ENCODE data around the gene ADAMTSL3. TPM values are rescaled to one million over a fixed set of nuclear protein-coding genes. Genes with fewer than 3 reads are reported as not detected.

ADAMTSL3 gene
- total RNA-seq, 2 donors from 2014 or later = not detected

GRCh38 chr15:83970295-83970890 is 316.5 kb downstream of the ADAMTSL3 start:
- no peak for ATAC-seq

DNA sequence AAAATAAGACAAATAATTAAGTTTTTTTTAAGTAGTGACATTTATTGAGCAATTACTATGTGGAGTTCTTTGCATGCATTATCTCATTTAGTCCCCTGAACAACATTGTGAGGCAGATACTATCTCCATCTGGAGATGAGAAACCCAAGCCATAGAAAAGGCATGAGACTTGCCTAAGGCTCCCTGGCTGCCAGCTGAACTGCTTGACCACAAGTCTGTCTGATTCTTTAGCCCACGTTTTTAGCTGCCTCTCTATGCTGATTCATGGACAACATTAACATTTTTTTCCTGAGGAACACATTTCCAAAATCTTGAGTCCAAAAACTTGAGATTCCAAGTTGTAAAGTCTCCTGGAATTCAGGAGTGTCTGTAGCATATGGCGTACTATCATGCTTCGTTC is 318.1 kb downstream of the ADAMTSL3 start:
- Mint-ChIP-seq H3K27ac (no peak overlapping the region), H3K36me3 (no peaks in the 10 kb centered on the region), H3K9me3 (peaks cover 4 to 6% of the 10 kb centered on the region in 2 donors)
- no peak for DNase-seq (ENCODE audit: low spot score in 2 of 2)
- no peak for ATAC-seq

More at GRCh38 chr15:83970295-83970890, 316.5 kb downstream of the ADAMTSL3 start:
- H3K9me3 Mint-ChIP-seq = peaks cover 8% of the 10 kb centered on the region in 2 donors
- DNase-seq (ENCODE audit: low spot score in 2 of 2) = no peak
- no peak overlapping the region for H3K27ac Mint-ChIP-seq
- peaks cover 6 to 8% of the 10 kb centered on the region in 2 donors for H3K36me3 Mint-ChIP-seq

DNA sequence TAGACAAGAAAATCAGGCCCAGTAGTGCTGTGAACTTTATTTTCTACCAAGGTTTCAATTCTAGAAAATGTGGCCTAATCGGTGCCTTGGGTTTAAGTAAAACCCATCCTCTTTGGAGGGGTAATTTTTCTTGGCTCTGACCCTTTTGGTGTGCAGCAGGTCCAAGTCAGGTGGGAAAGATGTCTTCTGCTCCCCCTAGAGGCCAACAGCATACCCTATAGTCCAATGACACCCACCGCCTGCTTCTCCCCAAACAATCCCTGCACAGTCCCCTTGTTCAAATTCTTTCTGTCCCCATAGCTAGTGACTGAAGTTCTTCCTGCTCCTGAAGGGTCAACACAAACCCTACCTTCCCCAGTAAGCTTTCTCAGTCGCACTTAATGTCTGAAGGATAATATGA is 319.9 kb downstream of the ADAMTSL3 start:
- no peak overlapping the region for H3K27ac Mint-ChIP-seq
- peaks cover 4 to 6% of the 10 kb centered on the region in 2 donors for H3K9me3 Mint-ChIP-seq
- ATAC-seq (no peak), DNase-seq (ENCODE audit: low spot score in 2 of 2) (no peak)
- no peaks in the 10 kb centered on the region for H3K36me3 Mint-ChIP-seq

GRCh38 chr15:83977992-83978391 is 324.1 kb downstream of the ADAMTSL3 start:
- peak overlapping the region in 1 of 2 donors; percentile 15 for H3K27ac Mint-ChIP-seq
- H3K9me3 Mint-ChIP-seq = peaks cover 4 to 6% of the 10 kb centered on the region in 2 donors
- H3K36me3 Mint-ChIP-seq = no peaks in the 10 kb centered on the region
- ATAC-seq (no peak), DNase-seq (ENCODE audit: low spot score in 2 of 2) (no peak)

- DNase-seq (ENCODE audit: low spot score in 2 of 2) (no peak), ATAC-seq (no peak)
- no peak overlapping the region for H3K27ac Mint-ChIP-seq
- H3K9me3 Mint-ChIP-seq = peaks cover 4 to 6% of the 10 kb centered on the region in 2 donors
- H3K36me3 Mint-ChIP-seq = no peaks in the 10 kb centered on the region
Measured at GRCh38 chr15:83978588-83978987, 324.7 kb downstream of the ADAMTSL3 start.

DNA sequence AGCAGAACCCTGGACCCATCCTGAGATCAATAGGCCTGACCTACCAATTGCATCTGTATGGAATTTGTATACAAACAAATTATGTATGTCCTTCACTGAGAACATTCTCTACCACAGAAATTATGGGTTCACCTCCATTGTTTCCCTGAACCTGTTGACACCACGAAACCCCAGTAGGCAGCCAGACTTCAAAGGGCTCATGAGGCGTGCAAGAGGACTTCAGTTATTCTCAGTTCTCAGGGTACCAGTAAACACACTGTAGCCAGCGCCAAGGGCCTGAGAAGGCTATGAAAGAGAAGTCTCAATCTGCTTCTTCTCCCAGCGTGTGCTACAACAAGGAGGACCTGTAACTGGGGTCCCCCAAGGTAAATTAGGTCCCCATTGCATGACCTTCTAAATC is 326.7 kb downstream of the ADAMTSL3 start:
- Mint-ChIP-seq H3K27ac (no peak overlapping the region), H3K36me3 (no peaks in the 10 kb centered on the region), H3K9me3 (peaks cover 4 to 5% of the 10 kb centered on the region in 2 donors)
- DNase-seq (ENCODE audit: low spot score in 2 of 2) (no peak), ATAC-seq (no peak)

DNA sequence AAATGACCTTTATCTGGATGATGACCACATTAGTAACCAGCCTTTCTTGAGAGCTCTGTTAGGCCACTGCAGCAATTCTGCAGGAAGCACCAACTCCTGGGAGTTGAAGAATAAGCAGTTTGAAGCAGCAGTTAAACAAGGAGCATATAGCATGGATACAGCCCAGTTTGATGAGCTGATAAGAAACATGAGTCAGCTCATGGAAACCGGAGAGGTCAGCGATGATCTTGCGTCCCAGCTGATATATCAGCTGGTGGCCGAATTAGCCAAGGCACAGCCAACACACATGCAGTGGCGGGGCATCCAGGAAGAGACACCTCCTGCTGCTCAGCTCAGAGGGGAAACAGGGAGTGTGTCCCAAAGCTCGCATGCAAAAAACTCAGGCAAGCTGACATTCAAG is 328.8 kb downstream of the ADAMTSL3 start:
- DNase-seq (ENCODE audit: low spot score in 2 of 2) (no peak), ATAC-seq (no peak)
- Mint-ChIP-seq H3K9me3 (no peaks in the 10 kb centered on the region), H3K27ac (no peak overlapping the region), H3K36me3 (no peaks in the 10 kb centered on the region)

GRCh38 chr15:83983634-83984458 is 329.9 kb downstream of the ADAMTSL3 start:
- no peaks in the 10 kb centered on the region for H3K9me3 Mint-ChIP-seq
- no peak for ATAC-seq
- no peaks in the 10 kb centered on the region for H3K36me3 Mint-ChIP-seq
- DNase-seq (ENCODE audit: low spot score in 2 of 2) = no peak
- no peak overlapping the region for H3K27ac Mint-ChIP-seq

DNA sequence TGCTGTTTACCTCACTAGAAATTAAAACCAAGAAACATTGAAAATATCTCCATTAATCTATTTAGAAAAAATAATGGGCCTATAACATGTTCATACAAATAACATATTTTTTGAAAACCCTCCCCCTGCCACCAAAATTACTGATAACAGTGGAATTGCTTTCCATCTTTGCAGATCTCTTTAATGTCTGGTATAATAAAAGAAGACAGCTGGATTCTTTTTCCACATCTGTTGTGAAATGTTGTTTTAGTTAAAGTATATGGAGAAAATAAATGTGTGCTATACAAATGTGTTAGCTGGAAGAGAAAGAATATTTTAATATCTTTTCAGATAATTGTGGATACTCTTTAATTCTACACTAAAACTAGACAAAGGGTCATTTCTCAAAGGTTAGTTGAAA is 330.7 kb downstream of the ADAMTSL3 start:
- H3K36me3 Mint-ChIP-seq = no peaks in the 10 kb centered on the region
- no peaks in the 10 kb centered on the region for H3K9me3 Mint-ChIP-seq
- H3K27ac Mint-ChIP-seq = no peak overlapping the region
- no peak for ATAC-seq
- DNase-seq (ENCODE audit: low spot score in 2 of 2) = no peak

GRCh38 chr15:83991163-83991562 is 337.2 kb downstream of the ADAMTSL3 start:
- Mint-ChIP-seq H3K36me3 (no peaks in the 10 kb centered on the region), H3K9me3 (no peaks in the 10 kb centered on the region), H3K27ac (no peak overlapping the region)
- ATAC-seq (no peak), DNase-seq (ENCODE audit: low spot score in 2 of 2) (no peak)

DNA sequence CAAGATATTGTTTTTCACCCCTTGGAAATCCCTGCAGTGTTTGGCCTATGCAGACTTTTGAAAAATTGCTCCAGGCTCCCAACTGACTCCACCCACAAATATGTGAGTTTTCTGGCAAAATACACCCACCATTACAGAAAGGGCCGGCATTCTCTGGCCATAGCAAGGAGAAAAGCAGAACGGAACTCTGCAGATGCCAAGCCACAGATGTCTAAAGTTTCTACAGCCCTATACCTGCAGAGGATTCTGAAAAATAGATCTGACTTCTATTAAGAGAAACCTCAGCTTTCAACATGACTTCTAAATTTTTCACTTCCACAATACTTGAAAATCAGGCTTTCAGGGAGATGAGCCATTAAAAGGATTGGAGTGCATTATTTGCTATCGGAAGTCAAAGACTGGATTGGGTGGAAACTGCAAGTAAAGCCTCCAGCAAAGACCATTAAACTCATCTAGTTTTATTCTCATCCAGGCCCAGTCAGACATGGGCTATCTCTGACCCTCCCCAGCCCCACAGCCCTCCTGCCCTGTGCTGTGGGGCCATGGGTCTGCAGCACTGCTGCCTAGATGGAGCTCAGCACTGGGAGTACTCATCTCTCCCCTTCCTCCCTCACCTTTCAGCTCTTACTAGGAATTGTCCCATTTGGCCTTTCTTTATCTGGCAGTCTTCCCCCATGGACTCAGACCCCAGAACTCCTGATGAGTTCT is 338.6 kb downstream of the ADAMTSL3 start:
- no peak for DNase-seq (ENCODE audit: low spot score in 2 of 2)
- ATAC-seq = no peak

GRCh38 chr15:83993591-83993990 is 339.7 kb downstream of the ADAMTSL3 start:
- Mint-ChIP-seq H3K9me3 (no peaks in the 10 kb centered on the region), H3K27ac (no peak overlapping the region), H3K36me3 (no peaks in the 10 kb centered on the region)
- ATAC-seq (no peak), DNase-seq (ENCODE audit: low spot score in 2 of 2) (no peak)

More for the DNA sequence above, 338.6 kb downstream of the ADAMTSL3 start:
- no peaks in the 10 kb centered on the region for H3K9me3 Mint-ChIP-seq
- H3K36me3 Mint-ChIP-seq = no peaks in the 10 kb centered on the region
- no peak overlapping the region for H3K27ac Mint-ChIP-seq

DNA sequence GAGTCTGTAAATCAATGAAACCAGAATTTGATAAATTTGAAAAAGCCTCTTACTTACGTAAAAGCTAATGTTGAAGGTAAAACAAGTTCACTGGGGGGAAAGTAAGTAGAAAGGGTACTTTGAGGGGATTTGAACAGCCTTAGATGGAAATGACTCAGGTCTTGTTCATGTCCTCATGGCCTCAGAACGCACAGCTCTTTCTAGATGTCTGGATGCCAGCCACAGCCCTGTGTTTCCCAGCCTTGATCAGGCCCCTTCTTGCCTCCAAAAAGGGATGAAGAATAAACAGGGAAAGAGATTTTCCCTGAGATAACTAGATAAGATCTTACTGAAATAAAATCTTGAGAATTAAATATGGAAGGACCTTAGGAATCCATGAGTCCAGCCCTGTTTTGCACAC is 344.6 kb downstream of the ADAMTSL3 start:
- ATAC-seq = no peak
- H3K27ac Mint-ChIP-seq = no peak overlapping the region
- no peak for DNase-seq (ENCODE audit: low spot score in 2 of 2)
- H3K36me3 Mint-ChIP-seq = no peaks in the 10 kb centered on the region
- peaks cover 3 to 4% of the 10 kb centered on the region in 2 donors for H3K9me3 Mint-ChIP-seq

DNA sequence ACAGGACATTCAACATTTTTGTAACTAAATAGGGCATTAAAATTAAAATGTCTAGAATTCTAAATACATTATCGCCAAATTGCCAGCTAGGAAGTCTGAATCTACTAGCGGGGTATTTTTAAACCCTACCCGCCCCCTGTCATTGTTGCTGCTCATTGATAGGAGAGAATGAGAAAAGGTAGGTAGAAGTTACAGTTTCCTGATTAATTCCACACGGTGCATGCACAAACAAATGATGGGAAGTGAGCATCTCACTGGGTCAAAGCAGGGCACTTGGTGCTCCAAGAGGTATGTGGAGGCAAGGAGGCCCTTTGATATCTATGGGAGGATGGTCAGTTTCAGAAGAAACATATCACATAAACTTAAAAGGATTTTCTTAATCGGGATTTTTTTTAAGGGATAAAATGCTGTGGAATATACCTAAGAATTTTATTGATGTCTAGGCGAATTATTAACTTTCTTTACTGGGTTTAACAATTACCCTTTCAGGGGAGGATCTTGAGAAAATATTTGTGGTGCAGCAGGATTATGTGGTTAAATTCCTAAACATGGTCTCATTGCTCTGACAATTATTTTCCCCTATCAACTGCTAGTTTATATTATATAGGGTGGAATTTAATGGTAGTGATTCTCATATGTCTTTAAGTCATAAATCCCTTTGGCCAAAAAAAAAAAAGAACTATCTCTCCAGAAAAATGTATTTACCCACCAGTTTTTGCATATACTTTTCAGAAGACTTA is 345.6 kb downstream of the ADAMTSL3 start:
- no peak for DNase-seq (ENCODE audit: low spot score in 2 of 2)
- Mint-ChIP-seq H3K9me3 (peaks cover 3 to 4% of the 10 kb centered on the region in 2 donors), H3K36me3 (no peaks in the 10 kb centered on the region), H3K27ac (no peak overlapping the region)
- no peak for ATAC-seq

DNA sequence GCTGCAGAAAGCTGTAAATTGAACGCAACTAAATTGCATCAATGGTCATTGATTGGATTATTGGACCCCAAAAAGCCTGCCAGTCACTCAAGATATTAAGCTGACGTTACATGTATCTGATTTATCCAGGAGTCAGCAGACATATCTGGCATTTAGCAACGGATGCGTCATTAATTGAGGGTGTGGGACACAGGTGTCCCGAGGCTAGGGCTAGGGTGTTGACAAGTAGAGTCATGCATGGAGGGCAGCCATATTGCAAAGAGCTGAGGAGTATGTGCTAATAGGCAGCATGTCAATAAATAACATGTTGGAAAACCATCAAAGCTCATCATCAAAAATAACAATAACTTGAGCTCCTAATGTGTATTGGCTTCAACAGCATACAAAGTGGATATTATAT is 347.1 kb downstream of the ADAMTSL3 start:
- peaks cover 3 to 4% of the 10 kb centered on the region in 2 donors for H3K9me3 Mint-ChIP-seq
- no peak overlapping the region for H3K27ac Mint-ChIP-seq
- DNase-seq (ENCODE audit: low spot score in 2 of 2) (no peak), ATAC-seq (no peak)
- no peaks in the 10 kb centered on the region for H3K36me3 Mint-ChIP-seq

DNA sequence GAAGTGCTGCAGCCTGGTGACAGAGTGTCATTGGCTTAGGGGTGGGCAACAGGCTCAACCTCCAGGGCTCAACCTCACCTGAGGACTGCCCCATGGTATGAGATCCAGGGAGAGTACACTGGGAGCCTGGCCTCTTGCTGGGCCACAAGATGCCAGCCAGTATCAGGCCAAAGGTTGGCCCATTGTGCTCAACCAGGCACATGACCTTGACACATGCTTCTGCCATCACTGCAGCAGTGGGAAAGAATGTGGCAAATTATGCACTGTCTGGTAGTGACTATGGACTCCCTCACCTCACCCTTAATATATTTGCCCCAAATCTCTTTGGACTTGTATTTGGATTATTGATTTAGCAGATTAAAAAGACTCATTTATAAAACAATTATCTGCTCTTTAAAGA is 347.7 kb downstream of the ADAMTSL3 start:
- DNase-seq (ENCODE audit: low spot score in 2 of 2) (no peak), ATAC-seq (no peak)
- peaks cover 3 to 4% of the 10 kb centered on the region in 2 donors for H3K9me3 Mint-ChIP-seq
- H3K36me3 Mint-ChIP-seq = no peaks in the 10 kb centered on the region
- no peak overlapping the region for H3K27ac Mint-ChIP-seq
